ENCODE data around the gene TAF12.

DNA sequence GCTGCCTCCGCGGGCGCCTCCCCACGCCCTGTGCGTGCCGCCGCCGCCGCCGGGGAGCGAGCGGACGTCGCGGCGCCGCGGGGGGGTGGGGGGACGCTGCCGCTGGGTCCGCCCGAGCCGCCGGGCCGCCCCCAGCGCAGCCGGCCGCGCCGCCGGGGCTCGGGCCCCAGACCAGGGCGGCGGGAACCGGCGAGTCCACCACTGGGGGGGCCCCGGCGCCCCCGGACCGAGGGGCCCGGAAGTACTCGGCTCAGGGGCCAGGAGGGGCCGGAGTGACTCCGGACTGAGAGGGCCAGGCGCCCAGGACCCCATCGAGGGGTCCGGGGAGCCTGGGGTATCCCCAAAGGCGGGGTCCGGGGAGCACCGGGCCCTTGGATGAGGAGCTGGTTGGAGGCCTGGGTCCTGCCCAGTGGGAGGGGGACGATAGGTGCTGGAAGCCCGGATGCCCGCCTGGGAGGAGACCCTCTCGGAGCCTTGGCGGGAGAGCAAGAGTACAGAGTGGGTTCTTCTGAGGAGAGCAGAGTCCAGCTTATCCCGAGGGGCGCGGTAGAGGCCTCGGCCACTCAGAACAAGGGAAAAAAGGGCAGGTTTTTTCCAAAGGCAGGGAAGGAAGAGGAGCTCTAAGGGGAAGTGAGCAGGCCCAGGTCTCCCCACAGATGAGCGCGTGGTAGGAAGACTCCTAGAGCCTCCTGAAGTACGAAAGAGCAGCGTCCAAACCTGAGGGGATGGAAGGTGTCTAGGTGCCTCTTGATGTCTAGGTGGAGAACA lies 26.3 kb upstream of the TAF12 start:
- TF ChIP-seq, protein P1, sequence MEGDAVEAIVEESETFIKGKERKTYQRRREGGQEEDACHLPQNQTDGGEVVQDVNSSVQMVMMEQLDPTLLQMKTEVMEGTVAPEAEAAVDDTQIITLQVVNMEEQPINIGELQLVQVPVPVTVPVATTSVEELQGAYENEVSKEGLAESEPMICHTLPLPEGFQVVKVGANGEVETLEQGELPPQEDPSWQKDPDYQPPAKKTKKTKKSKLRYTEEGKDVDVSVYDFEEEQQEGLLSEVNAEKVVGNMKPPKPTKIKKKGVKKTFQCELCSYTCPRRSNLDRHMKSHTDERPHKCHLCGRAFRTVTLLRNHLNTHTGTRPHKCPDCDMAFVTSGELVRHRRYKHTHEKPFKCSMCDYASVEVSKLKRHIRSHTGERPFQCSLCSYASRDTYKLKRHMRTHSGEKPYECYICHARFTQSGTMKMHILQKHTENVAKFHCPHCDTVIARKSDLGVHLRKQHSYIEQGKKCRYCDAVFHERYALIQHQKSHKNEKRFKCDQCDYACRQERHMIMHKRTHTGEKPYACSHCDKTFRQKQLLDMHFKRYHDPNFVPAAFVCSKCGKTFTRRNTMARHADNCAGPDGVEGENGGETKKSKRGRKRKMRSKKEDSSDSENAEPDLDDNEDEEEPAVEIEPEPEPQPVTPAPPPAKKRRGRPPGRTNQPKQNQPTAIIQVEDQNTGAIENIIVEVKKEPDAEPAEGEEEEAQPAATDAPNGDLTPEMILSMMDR (conservative IDR thresholded peaks at IDR 0.05; ENCODE audit: low read depth, low read length): no peak
- no peak for TF ChIP-seq EZH2 (IDR thresholded peaks at IDR 0.05; ENCODE audit: borderline replicate concordance, low read depth, low read length, poor library complexity, severe bottlenecking)

Data from A673 (cell line).